NCI-H187 treated with DMSO at 0.1 percent for 48 hours (cell line): ENCODE data around the gene PRKAB2.
"Not testable (repeated sequence)": the region's sequence is repeated elsewhere in the genome, so short reads cannot be mapped to it uniquely, and the experiment has no call there.

Experiments
- DNase-seq: peaks from one replicate; lab custom pipeline; 2025; lab: John Stamatoyannopoulos, UW

Gene PRKAB2, protein sequence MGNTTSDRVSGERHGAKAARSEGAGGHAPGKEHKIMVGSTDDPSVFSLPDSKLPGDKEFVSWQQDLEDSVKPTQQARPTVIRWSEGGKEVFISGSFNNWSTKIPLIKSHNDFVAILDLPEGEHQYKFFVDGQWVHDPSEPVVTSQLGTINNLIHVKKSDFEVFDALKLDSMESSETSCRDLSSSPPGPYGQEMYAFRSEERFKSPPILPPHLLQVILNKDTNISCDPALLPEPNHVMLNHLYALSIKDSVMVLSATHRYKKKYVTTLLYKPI

DNA sequence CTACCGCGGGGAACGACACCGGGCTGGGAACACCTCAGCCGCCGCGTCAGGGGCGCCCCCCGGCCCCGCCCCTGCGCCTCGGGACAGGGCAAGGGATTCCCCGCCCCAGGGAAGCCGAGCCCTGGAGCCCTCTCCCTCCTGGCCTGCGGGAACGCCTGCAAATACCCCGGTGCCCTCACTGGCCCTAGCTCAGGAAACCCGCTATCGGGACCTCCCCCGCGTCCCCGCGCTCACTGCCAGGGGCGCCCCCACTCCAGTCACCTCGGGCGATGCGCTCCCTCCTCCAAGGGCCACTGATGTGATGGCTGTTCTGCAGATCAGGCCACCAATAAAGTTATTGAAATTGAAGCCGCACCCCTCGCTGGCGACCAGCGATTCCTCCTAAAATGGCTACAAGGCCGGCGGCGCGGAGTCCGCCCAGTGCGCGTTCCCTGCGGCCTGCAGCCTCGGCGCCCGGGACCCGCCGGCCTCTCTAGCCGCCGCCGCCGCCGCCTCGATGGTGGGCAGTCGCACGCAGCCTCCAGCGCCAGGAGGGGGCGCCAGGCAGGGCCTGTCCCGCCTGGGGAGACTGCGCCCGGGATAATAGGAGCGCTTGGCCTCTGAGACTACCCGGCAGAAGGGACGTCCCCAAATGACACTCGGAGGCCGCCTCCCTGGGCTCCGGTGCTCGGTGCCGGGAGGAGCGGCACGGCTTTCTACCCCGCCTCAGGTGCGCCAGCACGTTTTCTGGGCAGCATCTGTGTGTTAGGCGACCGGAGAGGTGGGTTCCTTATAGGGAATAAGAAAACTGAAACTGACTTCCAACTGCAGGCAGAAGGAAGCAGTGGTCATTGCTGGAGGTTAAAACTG, at the start of gene PRKAB2:
TSS of gene PRKAB2 (minus strand) at position 303 of the 849 bp plus-strand sequence. CDS start 326 bp downstream, outside the sequence.
- peak; percentile 89 for DNase-seq

DNA sequence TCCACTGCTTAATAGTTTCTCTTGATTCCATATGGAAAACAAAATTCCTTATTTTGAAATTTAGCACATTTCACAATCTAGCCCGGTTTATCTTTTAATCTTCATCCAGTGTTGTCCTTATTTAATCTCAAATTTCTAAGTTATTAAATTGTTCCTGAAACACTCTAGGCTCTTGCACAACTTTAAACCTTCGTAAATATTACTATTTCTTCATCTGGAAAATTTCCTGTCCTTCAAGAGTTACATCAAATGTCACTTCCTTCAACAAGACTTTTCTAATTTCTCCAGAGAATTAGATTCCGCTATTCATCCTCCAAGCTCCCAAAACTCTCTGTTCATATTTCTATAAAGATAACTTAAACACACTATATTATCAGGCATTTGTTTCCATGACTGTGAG, 46.3 kb upstream of the PRKAB2 start:
- no peak for DNase-seq

DNA sequence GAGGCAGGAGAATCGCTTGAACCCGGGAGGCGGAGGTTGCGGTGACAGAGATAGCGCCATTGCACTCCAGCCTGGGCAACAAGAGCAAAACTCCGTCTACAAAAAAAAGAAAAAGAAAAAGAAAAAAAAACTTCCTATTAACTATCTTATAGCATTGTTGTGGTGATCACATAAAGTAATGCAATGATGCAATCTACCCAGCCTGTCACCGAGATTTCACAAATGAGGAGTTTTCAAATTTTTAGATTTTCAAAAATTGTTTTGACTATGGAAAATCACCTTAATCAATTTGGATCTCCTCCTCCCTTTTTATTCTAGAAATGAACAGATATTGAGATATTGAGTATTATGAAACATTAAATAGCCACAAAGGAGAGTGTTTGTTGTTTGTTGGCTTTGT, 44.9 kb upstream of the PRKAB2 start:
- no peak for DNase-seq

DNA sequence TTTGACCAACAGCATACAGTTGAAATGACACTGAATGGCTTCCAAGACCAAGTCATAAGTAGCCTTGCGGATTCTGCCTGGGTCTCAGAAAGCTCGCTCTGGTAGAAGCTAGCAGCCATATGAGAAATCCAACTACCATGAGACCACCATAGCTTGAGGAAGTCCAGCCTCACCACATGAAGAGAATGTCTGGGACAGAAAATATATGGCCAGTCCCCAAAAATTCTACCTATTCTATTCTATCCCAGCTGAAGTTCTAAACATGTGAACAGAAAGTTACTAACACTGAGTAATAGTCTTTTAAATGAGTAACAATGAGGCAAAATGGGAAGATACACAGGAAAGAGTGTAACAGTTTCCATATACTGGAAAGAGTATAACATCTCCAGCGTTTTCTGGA, 43.9 kb upstream of the PRKAB2 start:
- no peak for DNase-seq

DNA sequence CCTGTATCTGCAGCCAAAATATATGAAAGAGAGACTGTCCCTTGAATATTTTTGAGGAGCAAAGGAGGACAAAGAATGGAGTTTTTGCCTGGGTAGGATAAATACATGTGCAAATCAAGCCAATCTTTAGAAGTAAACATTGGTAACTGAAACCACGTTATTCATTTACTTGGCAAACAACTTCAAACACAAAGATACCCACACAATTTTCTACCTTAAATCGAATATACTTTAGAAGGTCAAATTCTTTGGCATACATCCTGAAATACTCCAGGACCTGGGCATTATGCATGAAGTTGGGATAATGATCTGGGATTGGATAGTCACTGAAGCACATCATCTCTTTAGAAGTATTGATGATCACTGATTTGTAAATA, 43.3 kb upstream of the PRKAB2 start:
- DNase-seq, result no peak

DNA sequence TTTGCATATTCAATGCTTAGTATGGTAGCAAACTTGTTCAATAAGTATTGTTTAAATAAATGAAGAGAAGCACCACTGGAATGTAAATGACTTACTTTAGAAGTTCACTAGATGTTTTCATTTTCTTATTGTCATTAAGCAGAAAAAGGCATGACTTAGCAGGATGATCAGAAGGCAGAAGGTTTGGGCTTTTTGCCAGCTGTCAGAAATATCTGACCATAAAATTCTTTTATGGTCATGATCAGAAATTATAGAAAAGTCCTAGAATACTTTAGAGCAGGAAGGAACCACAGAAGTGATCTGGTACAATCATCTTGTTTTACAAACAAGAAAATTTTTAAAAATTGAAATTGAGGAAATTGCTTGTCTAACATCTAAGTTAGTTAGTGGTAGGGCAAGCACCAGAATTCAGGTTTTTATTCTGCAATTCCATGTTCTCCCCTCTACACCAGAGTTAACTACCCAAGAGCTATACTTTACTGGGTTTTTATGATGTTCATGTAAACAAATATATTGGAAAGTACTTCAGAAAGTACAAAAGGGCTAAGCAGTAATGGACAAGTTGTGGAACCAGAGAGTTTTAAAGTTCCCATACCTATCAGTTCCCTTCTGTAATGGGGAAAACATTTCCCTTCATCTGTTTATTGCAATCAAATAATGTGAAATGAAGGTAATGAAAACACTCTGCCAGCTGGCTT, 42.7 kb upstream of the PRKAB2 start:
- DNase-seq, result no peak

DNA sequence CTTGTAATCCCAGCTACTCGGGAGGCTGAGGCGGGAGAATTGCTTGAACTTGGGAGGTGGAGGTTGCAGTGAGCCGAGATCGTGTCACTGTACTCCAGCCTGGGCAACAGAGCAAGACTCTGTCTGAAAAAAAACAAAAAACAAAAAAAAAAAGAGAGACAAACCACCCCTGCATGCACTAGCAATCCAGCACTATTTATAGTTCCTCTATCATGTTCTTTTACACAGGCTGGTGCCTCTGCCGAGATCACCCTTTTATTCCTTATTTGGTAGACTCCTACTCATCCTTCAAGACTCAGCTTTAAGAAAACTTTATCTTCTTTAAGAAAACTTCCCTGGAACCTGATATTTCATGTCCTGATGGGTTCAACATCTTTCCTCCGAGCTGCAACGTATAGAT, 42.1 kb upstream of the PRKAB2 start:
- no peak for DNase-seq

DNA sequence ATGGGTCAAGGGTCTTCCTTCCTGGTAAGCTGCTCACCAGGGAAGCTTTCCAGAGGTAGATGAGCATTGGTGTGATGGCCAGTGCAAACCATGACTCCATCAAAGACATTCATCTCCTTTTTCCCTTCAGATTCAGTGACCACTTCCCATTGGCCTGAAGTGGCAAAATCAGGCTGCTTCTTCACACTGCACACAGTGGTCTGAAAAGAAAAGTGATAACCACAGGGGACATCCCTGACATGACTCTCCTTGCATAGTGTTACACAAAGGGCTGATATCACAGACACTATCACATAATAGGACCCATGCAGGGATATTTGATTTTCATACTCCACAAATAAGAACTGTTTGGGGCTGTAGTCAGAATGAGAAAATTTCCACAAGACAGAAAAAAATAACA, 41.0 kb upstream of the PRKAB2 start:
- DNase-seq, result no peak

DNA sequence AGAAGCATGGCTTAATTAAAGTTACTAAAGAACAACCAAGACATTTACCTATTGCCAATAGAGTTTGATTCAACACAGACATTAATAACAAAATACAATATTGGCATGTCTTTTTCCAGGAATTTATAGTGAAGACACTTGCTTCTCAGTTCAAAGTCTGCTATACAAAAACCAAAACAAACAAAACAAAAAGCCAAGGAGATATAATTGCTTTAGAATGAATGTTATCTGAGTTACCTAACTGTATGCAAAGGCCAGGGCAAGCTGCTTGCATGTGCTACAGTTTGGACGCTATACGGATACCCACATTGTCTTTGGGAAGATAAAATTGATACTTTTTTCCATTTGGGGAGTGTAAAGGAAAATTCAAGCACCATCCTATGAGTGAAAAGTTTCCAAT, 39.3 kb upstream of the PRKAB2 start:
- DNase-seq, result no peak

DNA sequence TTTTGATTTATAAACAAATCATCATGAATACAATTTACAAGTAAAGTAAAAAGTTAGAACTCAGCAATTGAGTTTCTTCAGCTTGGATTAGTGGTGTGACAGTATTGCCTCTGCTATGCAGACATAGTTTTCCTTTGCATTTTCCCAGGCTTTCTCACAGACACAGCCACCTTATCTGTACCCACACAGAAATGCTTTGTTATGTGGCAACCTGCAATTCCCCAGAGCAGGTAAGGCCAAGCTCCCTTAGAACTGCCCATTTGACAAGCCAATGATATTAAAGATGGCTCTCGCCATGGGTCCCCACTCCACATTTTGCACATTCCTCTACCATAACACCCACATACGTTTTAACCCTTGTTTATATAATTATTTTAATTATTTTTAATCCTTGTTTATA, 38.7 kb upstream of the PRKAB2 start:
- no peak for DNase-seq

DNA sequence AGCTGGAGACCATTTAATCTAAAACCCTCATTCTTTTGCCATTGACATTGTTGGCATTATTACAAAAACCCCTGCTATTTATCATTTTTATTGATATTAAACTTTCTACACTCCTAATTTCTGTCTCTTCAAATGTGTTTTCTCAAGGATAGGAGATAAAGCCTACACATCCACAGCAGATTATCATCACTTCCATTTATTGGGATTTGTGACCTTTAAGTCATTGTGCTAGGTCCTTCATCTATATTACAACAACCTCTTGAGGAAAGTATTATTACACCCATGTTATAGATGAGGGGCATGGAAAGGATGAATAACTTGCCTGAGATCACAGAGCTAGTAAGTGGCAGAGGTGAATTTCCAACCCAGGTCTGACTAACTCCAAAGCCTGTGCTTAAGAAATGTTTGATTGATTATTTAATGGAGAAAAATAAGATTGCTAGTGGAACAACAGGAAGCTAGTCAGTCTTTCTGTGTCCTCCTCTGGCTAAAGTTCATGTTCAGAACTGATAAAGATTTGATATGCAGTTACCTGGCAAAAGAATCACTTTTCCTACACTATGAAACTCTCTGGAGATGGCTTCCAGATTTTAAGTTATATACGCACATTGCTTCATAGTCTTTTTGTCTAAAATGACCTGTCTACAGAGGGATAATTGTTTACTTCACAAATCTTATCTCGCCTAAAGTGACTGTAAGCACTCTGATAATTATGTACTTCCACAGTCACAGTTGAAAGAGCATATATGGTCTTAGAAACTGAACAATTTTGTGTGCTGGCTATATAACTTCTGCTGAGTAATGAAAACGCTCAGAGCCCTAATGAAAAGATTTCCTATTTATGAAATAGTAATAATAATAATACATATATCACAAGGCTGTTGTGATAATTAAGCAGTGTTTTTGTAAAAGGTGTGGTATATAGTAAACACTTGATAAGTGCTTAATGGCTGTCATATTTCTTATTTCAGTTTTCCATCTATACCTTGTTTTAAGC, 37.9 kb upstream of the PRKAB2 start:
- no peak for DNase-seq

DNA sequence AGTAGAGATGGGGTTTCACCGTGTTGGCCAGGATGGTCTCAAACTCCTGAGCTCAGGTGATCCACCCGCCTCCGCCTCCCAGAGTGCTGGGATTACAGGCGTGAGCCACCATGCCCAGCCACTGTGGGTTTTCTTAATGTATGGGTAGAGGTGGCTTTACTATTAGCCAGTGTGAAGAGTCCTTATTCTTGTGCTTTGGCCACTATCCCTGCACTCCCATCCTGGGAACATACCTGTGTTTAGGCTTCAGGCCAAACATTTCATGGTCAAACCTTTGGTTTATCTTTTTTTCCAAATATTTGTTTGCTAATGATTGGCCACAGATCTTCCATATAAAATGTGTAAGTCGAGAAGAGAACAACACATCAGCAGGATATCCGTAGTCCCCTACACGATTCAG, 36.3 kb upstream of the PRKAB2 start:
- DNase-seq, result no peak

DNA sequence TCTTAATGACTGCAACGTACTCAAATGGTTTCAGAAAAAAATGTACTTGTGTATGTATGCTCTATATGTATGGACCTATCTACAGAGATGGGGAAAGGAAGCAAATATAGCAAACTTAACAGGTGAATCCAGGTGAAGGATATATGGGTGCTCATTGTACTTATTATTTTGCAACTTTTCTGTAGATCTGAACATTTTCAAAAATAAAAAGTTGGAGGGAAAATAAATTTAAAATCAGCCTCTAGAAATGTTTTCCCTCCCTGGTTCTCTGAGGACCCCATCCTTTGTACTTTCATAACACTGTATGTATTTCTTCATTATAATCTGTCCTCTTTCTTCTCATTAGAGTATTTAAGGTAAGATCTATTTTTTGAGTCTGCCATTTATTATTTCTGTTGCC, 34.9 kb upstream of the PRKAB2 start:
- no peak for DNase-seq

DNA sequence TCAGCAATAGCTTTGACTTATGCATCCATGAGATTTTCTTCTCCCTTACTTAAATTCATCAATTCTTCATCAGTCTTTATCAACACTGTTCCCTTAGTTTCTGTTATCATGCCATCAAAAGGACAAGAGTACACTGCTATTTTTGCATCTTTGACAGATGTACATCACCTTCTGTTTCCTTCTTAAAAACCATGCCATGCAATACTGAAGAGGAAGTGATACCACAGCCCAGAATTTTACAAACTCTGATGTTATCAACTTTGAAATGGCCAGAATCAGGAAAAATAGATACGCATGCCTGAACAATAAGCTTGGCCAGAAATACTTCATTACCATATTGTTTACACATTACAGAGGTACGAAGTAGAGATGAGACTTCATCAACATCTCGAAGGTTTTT, 31.8 kb upstream of the PRKAB2 start:
- no peak for DNase-seq

DNA sequence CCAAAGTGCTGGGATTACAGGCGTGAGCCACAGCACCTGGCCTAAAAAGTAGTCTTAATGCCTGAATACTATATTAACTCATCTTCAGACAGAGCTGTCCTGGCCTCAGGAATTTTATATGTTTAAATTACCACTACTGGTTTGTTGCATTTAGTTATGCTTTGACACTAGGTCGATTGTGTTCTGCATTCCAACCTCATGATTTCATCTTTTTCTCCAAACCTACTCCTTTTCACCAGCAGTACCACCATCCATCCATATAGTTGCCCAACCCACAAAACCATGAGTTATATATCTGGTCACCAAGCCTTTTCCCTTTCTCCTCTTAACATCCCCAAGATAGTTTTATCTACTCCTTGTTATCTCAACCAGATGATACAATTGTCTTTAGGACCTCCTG, 30.3 kb upstream of the PRKAB2 start:
- no peak for DNase-seq

DNA sequence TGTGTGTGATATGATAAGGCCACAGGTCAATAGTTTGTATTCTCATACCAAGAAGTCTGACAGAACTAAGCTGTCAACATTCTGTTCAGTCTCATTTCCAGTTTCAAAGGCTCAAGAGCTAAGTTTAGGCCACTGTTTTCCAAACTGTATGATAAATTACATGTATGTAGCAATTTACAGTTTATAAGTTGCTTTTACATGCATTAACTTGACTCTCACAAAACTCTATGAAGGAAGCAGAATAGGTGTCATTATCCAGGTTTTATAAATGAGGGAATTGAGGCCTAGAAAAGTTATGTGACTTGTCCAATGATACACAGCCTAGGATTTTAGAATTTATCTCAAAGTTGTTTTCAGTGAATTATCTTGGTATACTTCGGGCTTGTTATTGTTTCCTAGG, 29.5 kb upstream of the PRKAB2 start:
- no peak for DNase-seq

DNA sequence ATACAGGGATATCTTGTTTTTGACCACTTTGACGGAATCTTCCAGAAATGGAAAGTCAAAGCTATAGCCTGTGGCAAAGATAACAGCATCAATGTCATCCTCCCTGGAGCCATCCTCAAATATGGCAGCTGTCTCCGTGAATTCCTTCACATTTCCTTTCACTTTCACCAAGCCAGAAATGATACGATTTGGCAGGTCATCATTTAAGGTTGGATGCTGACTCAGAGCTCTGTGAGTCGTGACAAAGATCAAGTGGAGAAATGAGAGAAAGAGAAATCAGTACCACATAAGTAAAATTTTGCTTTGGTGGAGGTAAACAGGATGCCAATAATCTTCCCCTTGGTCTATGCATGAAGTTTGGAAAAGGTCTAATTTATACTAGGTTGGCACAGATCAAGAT, 29.0 kb upstream of the PRKAB2 start:
- DNase-seq, result no peak

DNA sequence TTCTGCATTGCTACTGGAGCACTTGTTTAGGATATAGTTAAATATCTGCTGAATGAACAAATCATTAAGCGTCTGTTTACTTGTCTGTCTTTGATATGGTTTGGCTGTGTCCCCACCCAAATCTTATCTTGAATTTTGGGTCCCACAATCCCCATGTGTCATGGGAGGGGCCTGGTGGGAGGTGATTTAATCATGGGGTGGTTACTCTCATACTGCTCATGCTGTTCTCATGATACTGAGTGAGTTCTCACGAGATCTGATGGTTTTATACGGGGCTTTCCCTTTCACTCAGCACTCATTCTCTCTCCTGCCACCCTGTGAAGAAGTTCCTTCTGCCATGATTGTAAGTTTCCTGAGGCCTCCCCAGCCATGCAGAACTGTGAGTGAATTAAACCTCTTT, 25.1 kb upstream of the PRKAB2 start:
- not testable (repeated sequence) for DNase-seq

DNA sequence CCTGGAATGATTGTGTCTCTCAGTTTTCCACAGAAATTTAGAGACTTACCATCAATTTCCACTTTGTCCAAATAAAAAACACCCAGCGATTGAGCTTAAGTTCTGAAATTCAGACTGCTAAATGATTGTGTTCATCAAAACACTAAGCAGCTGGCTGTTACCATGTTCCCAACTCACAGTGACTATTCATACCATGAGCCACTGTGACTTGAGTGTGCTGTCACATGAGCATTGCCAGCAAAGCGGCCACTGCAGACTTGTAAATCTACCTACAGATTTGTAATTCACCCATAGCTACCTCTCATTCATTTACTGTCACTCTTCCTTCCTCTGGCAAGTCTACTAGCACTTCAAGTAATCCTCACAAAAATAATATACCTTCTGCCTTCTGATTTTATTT, 17.2 kb upstream of the PRKAB2 start:
- no peak for DNase-seq

DNA sequence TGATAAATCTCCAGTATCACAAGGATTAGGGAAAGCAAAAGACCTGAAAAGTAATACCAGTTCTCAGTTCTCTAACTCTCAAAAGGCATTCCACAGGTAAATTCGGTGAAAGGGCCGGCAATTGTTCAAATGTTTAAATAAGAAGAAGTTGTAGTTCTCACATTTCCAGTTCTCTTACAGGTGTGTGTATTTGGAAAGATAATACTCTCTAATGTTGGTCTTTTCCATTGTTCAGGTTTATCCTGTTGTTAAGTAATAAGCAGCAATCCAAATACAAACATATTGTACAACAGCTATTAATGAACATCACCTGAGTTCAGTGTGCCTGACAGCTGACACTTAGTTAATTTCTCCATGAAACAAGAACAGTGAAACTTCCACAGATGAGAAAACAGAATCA, 13.2 kb upstream of the PRKAB2 start:
- DNase-seq, result no peak

DNA sequence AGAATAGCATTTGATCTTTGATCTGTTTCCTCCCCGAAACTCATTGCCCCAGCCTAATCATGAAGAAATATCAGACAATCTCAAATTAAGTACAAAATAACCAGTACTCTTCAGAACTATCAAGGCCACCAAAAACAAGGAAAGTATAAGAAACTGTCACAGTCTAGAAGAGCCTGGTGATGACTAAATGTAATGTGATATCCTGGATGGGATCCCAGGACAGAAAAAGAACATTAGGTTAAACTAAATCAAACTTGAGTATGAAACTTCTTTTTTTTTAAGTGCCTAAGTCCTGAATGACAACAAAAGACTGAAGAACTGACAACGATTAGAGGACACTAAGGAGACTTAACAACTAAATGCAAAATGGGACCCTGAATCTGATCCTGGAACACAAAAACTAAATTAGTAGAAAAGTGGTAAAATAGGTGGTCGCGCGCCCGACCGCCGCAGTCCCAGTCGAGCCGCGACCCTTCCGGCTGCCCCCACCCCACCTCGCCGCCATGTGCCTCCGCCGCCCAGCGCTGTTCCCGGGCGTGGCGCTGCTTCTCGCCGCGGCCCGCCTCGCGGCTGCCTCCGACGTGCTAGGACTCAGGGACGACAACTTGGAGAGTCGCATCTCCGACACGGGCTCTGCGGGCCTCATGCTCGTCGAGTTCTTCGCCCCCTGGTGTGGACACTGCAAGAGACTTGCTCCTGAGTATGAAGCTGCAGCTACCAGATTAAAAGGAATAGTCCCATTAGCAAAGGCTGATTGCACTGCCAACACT, 5.5 kb upstream of the PRKAB2 start:
- no peak for DNase-seq
